HepG2 (cell line): ENCODE measurements around the gene ACOXL. TPM values are rescaled to one million over a fixed set of nuclear protein-coding genes. Genes with fewer than 3 reads are reported as not detected.

Experiments
- ATAC-seq: fragments of 200-7000 bp; cut with Tn5 transposase; 3 replicates; pipeline ENCODE4 v1.9.1; 2020; ENCODE audit warnings: mild to moderate bottlenecking, moderate library complexity
- BruUV-seq: library from RNA; stranded (reverse); fragments of 400-500 nt; replicated peaks from 2 replicates; lab custom pipeline; 2021; lab: Mats Ljungman, UMichigan
- CTCF ChIA-PET: fragments of 300-600 bp; formaldehyde crosslinking; extraction: SDS; loops from one replicate; lab custom pipeline; 2021; ENCODE audit warnings: low total read pairs, inconsistent platforms, low intra/inter-chr PET ratio; lab: Yijun Ruan, JAX
- POLR2A ChIA-PET: fragments of 350-600 bp; sonication (Branson Sonifier 250); formaldehyde crosslinking; loops from one replicate; lab custom pipeline; 2020; ENCODE audit warnings: antibody characterized with exemption, inconsistent platforms; lab: Yijun Ruan, JAX
- DNase-seq: peaks from one replicate; pipeline ENCODE4 v3.0.0-alpha.2; 2015; ENCODE audit warnings: low spot score
- FAIRE-seq: peaks from 3 replicates; lab custom pipeline; 2011; peaks lifted over from hg19 to GRCh38; lab: Jason Lieb, UNC
- H2AFZ ChIP-seq: one replicate; pipeline ENCODE4 v1.6.1; 2011; ENCODE audit warnings: low read length, inconsistent platforms
- H3K27ac ChIP-seq: fragments of 300-600 bp; 3 replicates; pipeline ENCODE4 v1.8.0; 2011; ENCODE audit warnings: mixed run types, mild to moderate bottlenecking, mixed read lengths, low read length, inconsistent platforms; ENCODE audit not compliant: insufficient read depth; ENCODE audit errors: extremely low read length
- H3K27me3 ChIP-seq, 2 experiments: fragments of 200-600 bp in 1 of 2; 2 replicates in 1 of 2; 3 replicates in 1 of 2; pipeline versions ENCODE4 v1.6.0 to v1.8.0; 2011; ENCODE audit warnings: low read length in 2 of 2, mild to moderate bottlenecking in 2 of 2, moderate library complexity in 2 of 2, inconsistent platforms in 1 of 2; ENCODE audit not compliant: insufficient read depth in 2 of 2, control insufficient read depth in 1 of 2
- H3K36me3 ChIP-seq, 2 experiments: fragments of 200-600 bp in 1 of 2; replicated peaks in 1 of 2; 2 replicates in 1 of 2; 3 replicates in 1 of 2; pipeline versions ENCODE4 v1.5.1 to v1.8.0; 2011; ENCODE audit warnings: low read length in 2 of 2, inconsistent platforms in 1 of 2; ENCODE audit not compliant: insufficient read depth in 2 of 2, control insufficient read depth in 1 of 2
- H3K4me1 ChIP-seq: 2 replicates; pipeline ENCODE4 v1.5.1; 2012; ENCODE audit warnings: low read length, inconsistent platforms; ENCODE audit not compliant: insufficient read depth
- H3K4me2 ChIP-seq: 2 replicates; pipeline ENCODE4 v1.6.0; 2011; ENCODE audit warnings: low read depth, low read length, inconsistent platforms
- H3K4me3 ChIP-seq, 3 experiments: fragments of 200-600 bp in 1 of 3; sonication (generic), shearing (Covaris generic) in 1 of 3; replicated peaks in 1 of 3; 2 replicates each; pipeline ENCODE4 v1.5.1; 2011 to 2016; ENCODE audit warnings: low read length in 3 of 3, inconsistent platforms in 2 of 3, low read depth in 2 of 3, mild to moderate bottlenecking in 2 of 3, control low read depth in 1 of 3, mixed read lengths in 1 of 3; ENCODE audit not compliant: insufficient read depth in 1 of 3
- H3K79me2 ChIP-seq: one replicate; pipeline ENCODE4 v1.6.1; 2011; ENCODE audit warnings: low read length, inconsistent platforms; ENCODE audit not compliant: insufficient read depth
- H3K9ac ChIP-seq: 2 replicates; pipeline ENCODE4 v1.6.0; 2011; ENCODE audit warnings: mild to moderate bottlenecking, low read depth, low read length, inconsistent platforms; ENCODE audit not compliant: insufficient read depth
- H3K9me3 ChIP-seq: 2 replicates; pipeline ENCODE4 v1.5.1; 2012; ENCODE audit warnings: mild to moderate bottlenecking, low read length
- H4K20me1 ChIP-seq: 2 replicates; pipeline ENCODE4 v1.6.0; 2011; ENCODE audit warnings: inconsistent platforms, mild to moderate bottlenecking, low read length, moderate library complexity; ENCODE audit not compliant: insufficient read depth
- ARNTL ChIP-seq: sonication (generic); formaldehyde crosslinking; IDR thresholded peaks from 2 replicates; pipeline ENCODE4 v1.4.0; 2020; ENCODE audit warnings: mild to moderate bottlenecking, missing genetic modification reagents
- ATF3 ChIP-seq: sonication (generic); formaldehyde crosslinking; IDR thresholded peaks from 2 replicates; pipeline ENCODE4 v1.4.0; 2020; ENCODE audit warnings: missing genetic modification reagents
- CAMTA2 ChIP-seq: sonication (generic); formaldehyde crosslinking; IDR thresholded peaks from 2 replicates; pipeline ENCODE4 v1.4.0; 2020; ENCODE audit warnings: mild to moderate bottlenecking, missing genetic modification reagents, borderline replicate concordance
- GFI1 ChIP-seq: sonication (generic); formaldehyde crosslinking; IDR thresholded peaks from 2 replicates; pipeline ENCODE4 v1.5.0; 2020; ENCODE audit warnings: missing genetic modification reagents, mild to moderate bottlenecking, borderline replicate concordance
- HMG20B ChIP-seq: conservative IDR thresholded peaks from 2 replicates; pipeline ENCODE4 v1.6.1; 2016; ENCODE audit warnings: missing genetic modification reagents, missing compliant biosample characterization
- ISX ChIP-seq: sonication (generic); formaldehyde crosslinking; conservative IDR thresholded peaks from 2 replicates; pipeline ENCODE4 v1.5.0; 2020; ENCODE audit warnings: missing genetic modification reagents
- PCBP1 ChIP-seq: fragments of 200-400 bp; formaldehyde crosslinking; IDR thresholded peaks from 2 replicates; pipeline ENCODE4 v1.6.1; 2017; ENCODE audit warnings: mild to moderate bottlenecking, low read depth, low read length, borderline replicate concordance
- RBM39 ChIP-seq: fragments of 200-400 bp; formaldehyde crosslinking; IDR thresholded peaks from one replicate; pipeline ENCODE4 v1.6.1; 2018; ENCODE audit warnings: antibody characterized with exemption, mild to moderate bottlenecking, low read depth, low read length; ENCODE audit not compliant: poor library complexity, severe bottlenecking
- SOX5 ChIP-seq: IDR thresholded peaks from 2 replicates; pipeline ENCODE4 v1.6.1; 2016; ENCODE audit warnings: borderline replicate concordance
- SP1 ChIP-seq, 2 experiments: fragments of 450-650 bp in 1 of 2; sonication (generic) in 1 of 2; formaldehyde crosslinking in 1 of 2; IDR thresholded peaks; 2 replicates each; pipeline versions ENCODE4 v1.4.0 to v1.6.1; 2016 to 2020; ENCODE audit warnings: missing genetic modification reagents in 1 of 2
- SRSF1 ChIP-seq: fragments of 200-400 bp; formaldehyde crosslinking; optimal IDR thresholded peaks from 2 replicates; pipeline ENCODE3; 2017; ENCODE audit warnings: mild to moderate bottlenecking, low read depth, low read length, moderate library complexity
- SUZ12 ChIP-seq: fragments of 150-350 bp; IDR thresholded peaks from 2 replicates; pipeline ENCODE4 v1.6.1; 2014; ENCODE audit warnings: low read depth, low read length
- ZFP82 ChIP-seq: sonication (generic); formaldehyde crosslinking; IDR thresholded peaks from 2 replicates; pipeline ENCODE4 v1.5.1; 2020; ENCODE audit warnings: mild to moderate bottlenecking, missing genetic modification reagents, borderline replicate concordance
- ZKSCAN5 ChIP-seq: sonication (generic); formaldehyde crosslinking; IDR thresholded peaks from 2 replicates; pipeline ENCODE4 v1.5.1; 2020; ENCODE audit warnings: mild to moderate bottlenecking, missing genetic modification reagents
- ZNF20 ChIP-seq: sonication (generic); formaldehyde crosslinking; IDR thresholded peaks from 2 replicates; pipeline ENCODE4 v1.4.0; 2020; ENCODE audit warnings: mild to moderate bottlenecking, moderate library complexity, missing genetic modification reagents
- ZNF768 ChIP-seq: sonication (generic); formaldehyde crosslinking; IDR thresholded peaks from 2 replicates; pipeline ENCODE4 v1.4.0; 2020; ENCODE audit warnings: missing genetic modification reagents
- ZNF839 ChIP-seq: sonication (generic); formaldehyde crosslinking; IDR thresholded peaks from 2 replicates; pipeline ENCODE4 v1.4.0; 2020; ENCODE audit warnings: missing genetic modification reagents, mild to moderate bottlenecking, borderline replicate concordance
- ZNF841 ChIP-seq: sonication (generic); formaldehyde crosslinking; IDR thresholded peaks from 2 replicates; pipeline ENCODE4 v1.8.1; 2023; ENCODE audit warnings: missing genetic modification reagents, borderline replicate concordance
- WGBS: methylation state at CpG from one replicate; pipeline ENCODE4 v1.1.6; 2017; ENCODE audit warnings: low lambda C conversion rate; 5-methylcytosine and 5-hydroxymethylcytosine counted together
- in situ Hi-C: cut with HindIII; loops from 2 replicates; pipeline ENCODE4 v1.10.0; 2017; ENCODE audit warnings: low pct_unique_long_range_greater_than_20kb; ENCODE audit not compliant: extremely low pct_ligation_motif_present
- intact Hi-C: fragments of 100-400 bp; cut with micrococcal nuclease; formaldehyde crosslinking; loops from one replicate; pipeline ENCODE4 v1.10.0; 2022; ENCODE audit not compliant: unreplicated experiment
- polyA plus RNA-seq, 8 experiments: library from polyadenylated mRNA; depleted of rRNA in 3 of 8; stranded (reverse) in 7 of 8; unstranded in 1 of 8; fragments of >200 nt; fragmentation: Illumina TruSeq in 4 of 8; extraction: Trizol in 4 of 8; gene quantifications; 2 replicates each; pipeline versions ENCODE4 v1.2.1 to v1.2.3, GENCODE V29; 2011 to 2016; ENCODE audit warnings: low read depth in 4 of 8, missing spikeins in 1 of 8, mixed read lengths in 1 of 8; ENCODE audit not compliant: insufficient read depth in 1 of 8
- total RNA-seq, 5 experiments: library from RNA; depleted of rRNA; stranded (reverse); fragments of >200 nt; fragmentation: Illumina TruSeq; extraction: Trizol; gene quantifications; 2 replicates each; pipeline ENCODE4 v1.2.3, GENCODE V29; 2016; ENCODE audit warnings: low read depth in 1 of 5
- TF ChIP-seq, protein P1 (sequence below): sonication (generic); formaldehyde crosslinking; IDR thresholded peaks from 2 replicates; pipeline ENCODE4 v1.4.0; 2020; ENCODE audit warnings: missing genetic modification reagents, borderline replicate concordance
- TF ChIP-seq, protein P2 (sequence below): sonication (generic); formaldehyde crosslinking; conservative IDR thresholded peaks from 2 replicates; pipeline ENCODE4 v1.8.1; 2023; ENCODE audit warnings: missing genetic modification reagents
- TF ChIP-seq, protein P3 (sequence below): fragments of 450-650 bp; IDR thresholded peaks from 2 replicates; pipeline ENCODE4 v1.6.1; 2017

ACOXL gene
- total and polyA plus RNA-seq, 2 of the 13 experiments (the other 11 are each of a cell fraction or from before 2014, with no cell fraction given) = not detected

DNA sequence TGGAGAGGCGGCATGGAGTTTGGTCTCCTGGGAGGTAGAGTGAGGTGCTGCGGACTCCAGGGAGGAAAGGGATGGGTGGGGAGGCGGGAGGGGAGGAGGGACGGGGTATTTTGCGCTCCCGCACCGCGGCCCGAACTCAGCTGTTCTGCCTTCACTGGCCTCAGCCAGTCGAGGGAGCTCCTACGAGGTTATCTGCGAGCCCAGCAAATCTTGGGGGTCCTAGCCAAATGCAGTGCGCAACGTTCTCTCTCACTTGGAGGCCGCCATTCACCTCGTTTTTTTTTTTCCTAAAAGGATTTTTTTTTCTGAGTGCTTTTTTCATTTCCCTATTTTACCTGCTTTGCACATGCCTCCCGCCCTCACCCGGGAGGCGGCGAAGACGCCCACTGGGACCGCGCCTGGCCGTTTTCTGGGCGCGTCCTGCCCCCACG lies 387.5 kb downstream of the ACOXL start:
- ATAC-seq (no peak), FAIRE-seq (no peak), DNase-seq (no peak)
- Histone ChIP-seq H3K79me2 (peaks cover 34% of the 10 kb centered on the region), H3K9ac (peak overlapping the region; percentile 73), H3K27ac (peak overlapping the region; percentile 82), H3K4me2 (peak overlapping the region; percentile 80), H4K20me1 (0 out of 2 replicates have a peak, but pooled peaks cover 4% of the 10 kb centered on the region), H2AFZ (no peak overlapping the region), H3K9me3 (no peaks in the 10 kb centered on the region), H3K36me3 (peaks cover 4 to 11% of the 10 kb centered on the region in 2 experiments; a peak in 3 of 5 replicates), H3K4me3 (peak overlapping the region; percentile 64 to 86 (median 70)), H3K27me3 (peaks cover 0 to 3% of the 10 kb centered on the region in 2 experiments; a peak in 1 of 5 replicates), H3K4me1 (peaks cover 37% of the 10 kb centered on the region)
- ChIA-PET CTCF (no interaction called here), POLR2A (interaction anchor here (0.6 to 2.2 kb wide), 15 partner anchors 13 to 587 kb away, joined by 3 to 17 read pairs (median 5); no protein-coding TSS in a partner anchor)
- intact Hi-C loops = loop anchor here (2.0 to 10.0 kb wide), 3 partner anchors 35 to 575 kb away; no protein-coding TSS in a partner anchor
- in situ Hi-C loops = loop anchor here (5.0 kb wide), 1 partner anchor 582 kb away; no protein-coding TSS in a partner anchor
- 65% methylated on average over 27 of the region's 27 CpGs for WGBS
- BruUV-seq = no TSS peak
- TF ChIP-seq SOX5 (CRISPR knock-in tag) (no peak), ZNF20 (peak; percentile 24; the same call in 1 of the 2 replicates), RBM39 (no peak), ZFP82 (CRISPR knock-in tag) (peak; percentile 6; the same call in 1 of the 2 replicates), ISX (0 out of 2 replicates have a peak, but pooled peaks have one; percentile 0), ZNF841 (CRISPR knock-in tag) (no peak), SP1 (IDR thresholded peaks at IDR 0.05) (no peak), SP1 (CRISPR knock-in tag; IDR thresholded peaks at IDR 0.05) (no peak), ZNF839 (CRISPR knock-in tag) (no peak), SUZ12 (no peak), PCBP1 (0 out of 2 replicates have a peak, but pooled peaks have one; percentile 72), ZKSCAN5 (CRISPR knock-in tag) (no peak), ARNTL (CRISPR knock-in tag) (no peak), CAMTA2 (CRISPR knock-in tag) (no peak), HMG20B (CRISPR knock-in tag) (0 out of 2 replicates have a peak, but pooled peaks have one; percentile 3), ZNF768 (CRISPR knock-in tag) (no peak), ATF3 (CRISPR knock-in tag) (no peak), GFI1 (CRISPR knock-in tag) (no peak), SRSF1 (peak; percentile 80)
- TF ChIP-seq, protein P1, sequence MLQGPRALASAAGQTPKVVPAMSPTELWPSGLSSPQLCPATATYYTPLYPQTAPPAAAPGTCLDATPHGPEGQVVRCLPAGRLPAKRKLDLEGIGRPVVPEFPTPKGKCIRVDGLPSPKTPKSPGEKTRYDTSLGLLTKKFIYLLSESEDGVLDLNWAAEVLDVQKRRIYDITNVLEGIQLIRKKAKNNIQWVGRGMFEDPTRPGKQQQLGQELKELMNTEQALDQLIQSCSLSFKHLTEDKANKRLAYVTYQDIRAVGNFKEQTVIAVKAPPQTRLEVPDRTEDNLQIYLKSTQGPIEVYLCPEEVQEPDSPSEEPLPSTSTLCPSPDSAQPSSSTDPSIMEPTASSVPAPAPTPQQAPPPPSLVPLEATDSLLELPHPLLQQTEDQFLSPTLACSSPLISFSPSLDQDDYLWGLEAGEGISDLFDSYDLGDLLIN = peak; percentile 5; the same call in 1 of the 2 replicates
- TF ChIP-seq, protein P2, sequence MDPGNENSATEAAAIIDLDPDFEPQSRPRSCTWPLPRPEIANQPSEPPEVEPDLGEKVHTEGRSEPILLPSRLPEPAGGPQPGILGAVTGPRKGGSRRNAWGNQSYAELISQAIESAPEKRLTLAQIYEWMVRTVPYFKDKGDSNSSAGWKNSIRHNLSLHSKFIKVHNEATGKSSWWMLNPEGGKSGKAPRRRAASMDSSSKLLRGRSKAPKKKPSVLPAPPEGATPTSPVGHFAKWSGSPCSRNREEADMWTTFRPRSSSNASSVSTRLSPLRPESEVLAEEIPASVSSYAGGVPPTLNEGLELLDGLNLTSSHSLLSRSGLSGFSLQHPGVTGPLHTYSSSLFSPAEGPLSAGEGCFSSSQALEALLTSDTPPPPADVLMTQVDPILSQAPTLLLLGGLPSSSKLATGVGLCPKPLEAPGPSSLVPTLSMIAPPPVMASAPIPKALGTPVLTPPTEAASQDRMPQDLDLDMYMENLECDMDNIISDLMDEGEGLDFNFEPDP (CRISPR knock-in tag) = no peak
- TF ChIP-seq, protein P3, sequence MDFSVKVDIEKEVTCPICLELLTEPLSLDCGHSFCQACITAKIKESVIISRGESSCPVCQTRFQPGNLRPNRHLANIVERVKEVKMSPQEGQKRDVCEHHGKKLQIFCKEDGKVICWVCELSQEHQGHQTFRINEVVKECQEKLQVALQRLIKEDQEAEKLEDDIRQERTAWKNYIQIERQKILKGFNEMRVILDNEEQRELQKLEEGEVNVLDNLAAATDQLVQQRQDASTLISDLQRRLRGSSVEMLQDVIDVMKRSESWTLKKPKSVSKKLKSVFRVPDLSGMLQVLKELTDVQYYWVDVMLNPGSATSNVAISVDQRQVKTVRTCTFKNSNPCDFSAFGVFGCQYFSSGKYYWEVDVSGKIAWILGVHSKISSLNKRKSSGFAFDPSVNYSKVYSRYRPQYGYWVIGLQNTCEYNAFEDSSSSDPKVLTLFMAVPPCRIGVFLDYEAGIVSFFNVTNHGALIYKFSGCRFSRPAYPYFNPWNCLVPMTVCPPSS = no peak
